Ramos (cell line): ENCODE data around the gene ERICH6.

Source experiments
- in situ Hi-C: fragments of 300-500 bp; cut with MboI; formaldehyde crosslinking; loops from one replicate; pipeline ENCODE4 v1.14.3; 2022; ENCODE audit warnings: low sequenced_read_pairs; ENCODE audit not compliant: unreplicated experiment

The ERICH6 gene

DNA sequence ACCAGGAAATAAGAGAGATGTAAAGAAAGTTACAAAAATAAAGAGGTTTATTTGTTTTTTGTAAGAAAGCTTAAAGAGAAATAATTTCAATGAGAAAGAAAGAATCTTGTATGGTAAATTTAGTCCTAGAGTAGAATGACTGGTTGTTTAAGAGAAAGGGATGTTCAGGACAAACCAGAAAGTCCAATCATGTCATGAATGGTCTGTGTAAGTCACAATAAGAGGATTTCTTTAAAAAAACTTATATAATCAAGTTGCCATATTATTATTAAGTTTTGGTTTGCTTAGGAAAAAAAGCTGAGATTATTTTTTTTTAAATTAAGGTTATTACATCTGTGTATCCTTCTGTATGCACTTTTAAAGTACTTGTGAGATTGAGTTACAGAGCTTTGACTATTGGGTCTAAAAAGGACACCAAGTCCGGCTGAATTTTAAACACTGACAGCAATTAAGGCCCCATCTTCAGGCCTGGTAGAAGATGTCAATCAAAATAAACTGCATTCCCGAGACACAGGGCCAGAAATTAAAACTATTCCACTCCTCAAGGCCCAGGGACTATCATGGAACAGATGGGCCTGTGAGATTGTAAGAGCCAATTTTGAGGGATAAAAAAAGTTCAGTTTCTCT is 12.2 kb downstream of the ERICH6 start:
- in situ Hi-C loops, result no loop called here

DNA sequence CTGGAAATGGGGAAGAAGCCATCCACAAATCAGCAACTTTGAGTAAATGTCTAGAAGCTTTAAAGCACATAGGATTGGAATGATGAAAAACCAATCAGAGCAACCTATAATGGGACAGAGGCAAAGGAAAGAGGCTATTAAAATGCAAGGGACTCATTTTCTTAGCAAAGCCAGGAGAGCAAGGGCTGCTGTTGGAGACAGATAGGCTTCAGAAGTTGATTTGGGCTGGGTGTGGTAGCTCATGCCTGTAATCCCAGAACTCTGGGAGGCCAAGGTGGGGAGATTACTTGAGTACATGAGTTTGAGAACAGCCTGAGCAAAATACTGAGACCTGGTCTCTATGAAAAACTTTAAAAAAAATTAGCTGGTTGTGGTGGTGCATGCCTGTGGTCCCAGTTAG is 16.1 kb downstream of the ERICH6 start:
- in situ Hi-C loops, result no loop called here

DNA sequence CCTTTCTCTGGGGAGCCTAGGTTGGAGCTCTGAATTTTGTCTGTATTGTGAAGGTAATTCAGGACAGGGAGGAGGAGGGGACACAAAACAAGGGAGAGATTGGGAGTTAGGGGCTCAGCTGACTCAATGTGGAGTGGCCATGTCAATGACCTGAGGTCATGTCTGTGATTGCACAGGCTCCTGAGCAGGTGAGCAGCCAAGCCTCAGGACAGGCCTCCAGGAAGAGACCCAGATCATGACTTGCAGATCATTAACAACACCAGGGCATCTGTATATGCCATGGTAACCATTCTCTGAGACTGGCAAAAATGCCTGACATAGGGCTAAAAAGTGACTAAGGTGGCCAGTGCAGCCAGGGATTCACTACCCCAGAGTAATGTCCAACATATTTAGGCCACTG is 20.9 kb downstream of the ERICH6 start:
- in situ Hi-C loops, result no loop called here

DNA sequence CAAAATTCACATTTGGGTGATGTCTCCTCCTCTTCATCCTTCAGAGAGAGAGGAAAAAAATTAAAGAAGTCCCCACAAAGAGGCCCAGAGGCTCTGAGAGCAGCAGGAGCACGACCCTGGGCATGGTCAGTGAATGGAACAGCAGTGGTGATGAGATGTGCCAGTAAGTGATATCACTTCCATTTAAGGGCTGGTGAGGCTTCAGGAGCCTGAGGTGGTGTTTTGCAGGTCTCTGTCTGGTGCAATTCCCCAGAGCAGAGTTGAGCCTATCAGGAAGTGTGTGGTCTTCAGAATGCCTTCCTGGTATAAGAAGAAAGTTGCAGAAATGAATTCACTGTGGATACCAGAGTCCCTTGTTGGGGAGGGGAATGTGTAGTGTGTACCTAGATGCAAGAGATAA is 21.4 kb downstream of the ERICH6 start:
- in situ Hi-C loops, result no loop called here

DNA sequence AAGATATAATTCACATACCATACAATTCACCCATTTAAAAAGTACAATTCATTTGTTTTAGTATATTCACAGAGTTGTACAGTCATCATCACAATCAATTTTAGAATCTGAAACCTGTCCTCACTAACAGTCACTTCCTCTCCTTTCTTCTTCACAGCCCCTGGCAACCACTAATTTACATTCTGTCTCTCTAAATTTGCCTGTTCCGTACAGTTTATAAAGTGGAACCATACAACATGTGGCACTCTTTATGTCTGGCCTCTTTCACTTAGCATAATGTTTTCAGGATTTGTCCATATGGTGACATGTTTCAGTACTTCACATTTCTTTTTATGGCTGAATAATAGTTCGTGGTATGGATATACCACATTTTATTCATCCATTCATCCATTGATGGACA is 22.7 kb downstream of the ERICH6 start:
- in situ Hi-C loops, result no loop called here

DNA sequence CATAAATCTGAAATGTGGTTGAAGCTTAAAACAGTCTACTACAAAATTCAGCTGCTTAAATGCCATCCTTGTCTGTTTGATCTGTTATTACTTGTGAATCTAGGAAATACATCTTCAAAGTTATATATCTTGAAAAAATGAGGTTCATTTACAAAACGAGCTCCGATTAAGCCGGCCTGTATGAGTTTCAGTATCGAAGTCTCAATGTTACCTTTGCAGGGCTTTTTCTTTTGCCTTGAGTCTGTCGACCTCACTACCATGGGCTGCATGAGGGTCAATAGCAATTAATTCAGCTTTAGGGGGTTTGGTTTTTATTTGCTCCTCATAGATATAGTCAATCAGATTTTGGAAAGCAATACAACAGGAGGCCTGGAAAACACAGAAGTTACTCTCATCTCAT is 23.2 kb downstream of the ERICH6 start:
- in situ Hi-C loops, result no loop called here

DNA sequence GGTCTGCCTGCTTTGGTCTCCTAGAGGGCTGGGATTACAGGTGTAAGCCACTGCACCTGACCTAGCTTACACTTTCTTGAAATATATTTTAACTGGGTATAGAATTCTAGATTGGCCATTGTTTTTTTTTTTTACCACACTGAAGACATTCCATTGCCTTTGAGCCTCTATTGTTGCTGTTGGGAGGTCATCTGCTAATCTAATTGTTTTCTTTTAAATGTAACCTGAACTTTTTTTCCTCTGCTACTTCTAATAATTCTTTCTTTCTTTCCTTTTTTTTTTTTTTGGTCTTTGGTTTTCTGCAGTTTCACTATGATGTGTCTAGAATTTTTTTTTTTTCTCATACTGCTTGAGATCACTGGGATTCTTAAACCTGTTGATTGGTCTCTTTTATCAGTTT is 28.1 kb downstream of the ERICH6 start:
- in situ Hi-C loops, result no loop called here

DNA sequence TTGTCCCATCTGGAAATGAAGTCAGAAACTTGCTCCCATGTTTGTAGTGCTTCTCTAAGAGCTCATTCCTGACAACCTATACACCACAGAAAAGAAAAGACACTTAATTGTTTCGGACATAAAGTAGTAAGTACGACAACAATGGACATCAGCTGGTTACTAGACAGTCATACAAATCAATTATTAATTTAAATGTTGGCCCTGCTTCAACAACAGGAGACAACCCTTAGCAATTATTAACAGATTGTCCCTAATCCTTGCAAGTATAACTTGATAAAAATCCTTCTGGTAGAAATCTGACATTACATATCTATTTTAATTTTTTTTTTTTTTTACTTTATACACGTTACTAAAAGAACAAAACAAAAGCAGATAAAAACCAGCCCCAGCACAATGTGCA is 29.8 kb downstream of the ERICH6 start:
- in situ Hi-C loops, result no loop called here

DNA sequence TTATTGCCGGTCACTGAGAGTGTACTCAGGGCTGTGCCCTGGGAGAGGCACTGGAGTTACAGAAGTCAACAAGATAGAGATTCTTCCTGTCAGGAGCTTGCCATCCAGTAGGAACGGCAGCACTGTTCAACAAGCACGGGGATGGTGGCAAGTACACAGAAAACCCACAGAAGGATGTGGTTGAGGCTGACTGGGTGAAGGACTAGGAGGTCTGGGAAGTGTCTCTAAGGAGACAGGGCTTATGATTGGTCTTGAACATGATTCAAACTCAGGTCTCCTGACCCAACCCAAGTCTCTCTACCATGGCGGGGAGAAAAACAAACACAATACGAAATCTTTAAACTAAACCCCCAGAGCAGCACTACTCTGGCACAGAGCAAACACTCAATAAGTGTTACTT is 37.6 kb downstream of the ERICH6 start:
- in situ Hi-C loops, result no loop called here

DNA sequence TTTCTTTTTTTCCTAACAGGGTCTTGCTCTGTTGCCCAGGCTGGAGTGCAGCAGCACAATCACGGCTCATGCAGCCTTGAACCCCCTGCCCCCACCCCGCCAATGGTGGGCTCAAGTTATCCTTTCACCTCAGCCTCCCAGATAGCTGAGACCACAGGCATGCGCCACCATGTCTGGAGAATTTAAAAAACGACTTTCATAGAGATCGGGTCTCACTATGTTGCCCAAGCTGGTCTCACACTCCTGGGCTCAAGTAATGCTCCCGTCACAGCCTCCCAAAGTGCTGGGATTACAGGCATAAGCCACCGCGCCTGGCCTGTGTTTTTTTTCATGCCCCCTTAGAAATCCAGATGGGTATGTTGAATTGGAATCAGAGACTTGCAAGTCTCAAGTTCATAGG is 40.3 kb downstream of the ERICH6 start:
- in situ Hi-C loops, result no loop called here

DNA sequence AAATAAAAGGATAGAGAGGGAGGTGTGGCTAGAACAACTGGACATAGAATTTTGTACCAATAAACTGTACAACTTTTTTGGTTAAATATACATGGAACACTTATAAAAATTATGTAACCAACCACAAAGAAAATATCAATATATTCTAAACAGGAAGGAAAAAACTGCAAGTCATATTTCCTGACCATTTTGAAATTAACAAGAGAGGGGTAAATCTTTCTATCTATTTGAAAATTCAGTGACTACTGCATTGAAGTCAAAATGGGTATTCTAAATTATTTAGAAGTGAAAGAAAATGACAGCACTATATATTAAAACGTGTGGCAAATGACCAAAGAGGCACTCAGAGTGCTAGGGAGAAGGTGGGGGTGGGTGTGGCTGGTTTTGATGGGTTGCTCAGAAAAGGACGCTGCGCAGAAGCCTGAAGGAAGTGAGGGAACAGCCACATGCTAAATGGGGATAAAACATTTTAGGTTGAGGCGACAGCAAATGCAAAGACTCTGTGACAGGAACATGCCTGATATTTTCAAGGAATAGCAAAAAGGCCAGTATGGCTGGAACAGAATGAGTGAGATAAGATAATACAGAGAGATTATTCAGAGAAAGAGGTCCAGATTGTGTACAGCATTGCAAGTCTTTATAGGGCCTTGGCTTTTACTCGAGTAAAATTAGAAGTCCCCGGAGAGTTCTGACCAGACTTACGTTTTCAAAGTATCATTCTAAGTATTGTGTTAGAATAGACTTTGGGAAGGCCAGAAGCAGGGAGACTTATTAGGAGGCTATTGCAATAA is 41.1 kb downstream of the ERICH6 start:
- in situ Hi-C loops, result no loop called here

DNA sequence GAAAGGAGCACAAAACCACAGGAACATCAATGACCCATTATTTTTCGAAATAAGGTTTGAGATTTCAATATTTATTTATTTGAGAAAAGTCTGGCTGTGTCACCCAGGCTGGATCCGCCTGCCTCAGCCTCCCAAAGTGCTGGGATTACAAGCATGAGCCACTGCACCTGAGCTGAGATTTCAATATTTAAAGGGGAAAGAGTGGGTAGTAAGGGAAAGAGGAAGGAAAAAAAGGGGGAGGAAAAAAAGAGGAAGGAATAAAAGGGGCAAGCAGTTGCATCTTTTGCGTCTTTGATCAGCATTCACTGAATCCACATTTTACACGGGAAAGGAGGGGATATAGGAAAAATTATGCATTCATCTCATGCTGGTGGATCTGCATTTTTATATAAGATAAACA is 47.4 kb downstream of the ERICH6 start:
- in situ Hi-C loops, result no loop called here

DNA sequence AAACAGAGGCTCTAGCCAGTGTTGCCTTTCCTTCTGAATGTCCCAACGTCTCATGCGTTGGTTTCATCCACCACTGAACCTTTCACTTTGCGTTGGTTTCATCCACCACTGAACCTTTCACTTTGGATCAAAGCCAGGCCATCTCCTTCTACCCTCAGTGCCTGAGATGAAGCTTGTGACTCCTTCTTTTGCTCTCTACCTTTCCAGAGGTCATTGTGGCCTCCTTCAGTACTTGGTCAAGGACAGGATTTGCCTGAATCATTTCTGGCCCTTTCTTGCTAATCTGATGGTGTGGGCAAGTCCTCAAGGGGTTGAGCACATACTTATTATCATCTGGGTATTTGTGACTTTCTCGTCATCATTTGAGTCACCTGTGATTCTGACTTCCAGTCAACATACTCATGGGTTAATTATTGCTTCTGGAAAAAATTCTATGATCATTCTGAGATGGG is 50.6 kb downstream of the ERICH6 start:
- in situ Hi-C loops, result no loop called here

DNA sequence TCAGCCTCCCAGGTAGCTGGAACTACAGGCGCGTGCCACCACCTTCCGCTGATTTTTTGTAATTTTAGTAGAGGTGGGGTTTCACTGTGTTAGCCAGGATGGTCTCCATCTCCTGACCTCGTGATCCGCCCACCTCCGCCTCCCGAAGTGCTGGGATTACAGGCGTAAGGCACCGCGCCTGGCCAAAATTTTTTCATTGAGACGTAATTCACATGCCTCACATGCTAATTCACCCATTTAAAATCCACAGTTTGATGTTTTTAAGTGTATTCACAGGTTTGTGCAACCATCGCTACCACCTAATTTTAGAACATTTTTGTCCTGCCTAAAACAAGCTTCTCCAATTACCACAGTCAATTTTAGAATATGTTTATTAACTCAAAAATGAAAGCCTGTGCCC is 63.5 kb downstream of the ERICH6 start:
- in situ Hi-C loops, result no loop called here

DNA sequence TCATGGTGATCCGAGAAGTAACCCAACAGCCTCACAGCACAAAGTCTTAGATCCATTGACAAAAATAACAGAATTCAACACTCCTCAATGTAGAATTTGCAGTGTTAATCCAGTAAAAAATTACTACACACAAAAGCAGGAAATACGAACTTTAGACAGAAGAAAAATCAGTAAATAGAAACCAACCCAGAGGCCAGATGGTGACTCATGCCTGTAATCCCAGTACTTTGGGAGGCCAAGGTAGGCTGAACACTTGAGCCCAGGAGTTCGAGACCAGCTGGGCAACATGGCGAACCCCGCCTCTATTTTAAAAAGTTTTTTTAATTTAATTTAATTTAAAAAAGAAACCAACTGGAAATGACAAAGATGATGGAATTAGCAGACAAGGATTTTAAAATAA is 64.5 kb downstream of the ERICH6 start:
- in situ Hi-C loops, result no loop called here

DNA sequence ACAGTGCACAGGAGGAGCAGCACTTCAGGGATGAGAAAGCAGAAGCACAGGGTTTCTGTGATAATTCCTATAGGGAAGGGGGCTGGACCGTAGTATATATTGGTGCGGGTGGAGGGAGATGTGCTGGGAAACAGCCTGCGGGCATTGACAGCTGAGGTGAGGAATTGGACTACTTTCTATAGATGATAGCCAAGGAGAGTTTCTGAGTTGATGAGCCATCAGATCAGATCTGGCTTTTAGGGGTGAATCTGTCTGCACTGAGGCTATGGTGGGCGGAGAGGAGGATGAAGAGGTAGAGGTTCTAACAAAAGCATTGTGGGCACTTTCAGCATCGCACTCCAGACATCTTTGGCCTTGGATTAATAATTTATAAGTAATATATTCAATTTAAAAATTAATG is 67.5 kb downstream of the ERICH6 start:
- in situ Hi-C loops, result no loop called here

DNA sequence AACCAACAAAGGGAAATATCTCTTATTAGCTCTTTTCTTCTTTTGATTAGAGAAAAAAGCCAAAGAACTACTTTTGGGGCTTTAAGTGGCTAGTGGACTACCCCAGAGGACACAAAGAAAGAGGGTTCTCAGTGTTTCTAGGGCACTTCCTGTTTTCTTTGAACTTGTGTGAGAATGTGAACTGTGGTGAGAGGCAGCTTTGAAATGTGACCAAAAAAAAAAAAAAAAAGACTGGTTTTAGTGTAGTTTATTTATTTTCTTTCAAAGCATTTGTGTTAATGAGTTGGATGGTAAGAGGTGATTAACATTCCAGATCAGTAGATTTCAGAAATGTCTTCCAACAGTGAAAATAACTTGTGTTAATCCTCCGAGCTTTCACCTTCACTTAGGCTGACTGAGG is 68.2 kb downstream of the ERICH6 start:
- in situ Hi-C loops, result no loop called here

DNA sequence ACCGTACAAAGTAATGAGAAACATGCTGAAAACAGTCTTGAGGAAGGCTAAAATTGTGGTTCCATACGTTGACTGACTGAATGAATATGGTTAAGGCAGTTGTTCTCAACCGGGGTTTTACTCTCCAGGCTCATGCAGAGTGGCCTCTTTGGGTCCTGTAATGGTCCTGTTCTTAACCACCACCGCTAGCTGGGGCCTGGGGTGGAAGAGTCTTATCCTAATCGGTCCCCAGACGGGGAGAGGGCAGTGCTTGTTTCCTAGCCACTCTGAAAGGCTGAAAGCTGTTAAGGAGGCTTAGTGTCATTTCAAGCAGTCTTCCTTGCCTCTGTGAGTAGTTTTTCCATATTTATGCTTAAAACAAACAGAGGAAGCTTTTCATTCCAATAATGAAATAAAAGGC is 68.6 kb downstream of the ERICH6 start:
- in situ Hi-C loops, result no loop called here

DNA sequence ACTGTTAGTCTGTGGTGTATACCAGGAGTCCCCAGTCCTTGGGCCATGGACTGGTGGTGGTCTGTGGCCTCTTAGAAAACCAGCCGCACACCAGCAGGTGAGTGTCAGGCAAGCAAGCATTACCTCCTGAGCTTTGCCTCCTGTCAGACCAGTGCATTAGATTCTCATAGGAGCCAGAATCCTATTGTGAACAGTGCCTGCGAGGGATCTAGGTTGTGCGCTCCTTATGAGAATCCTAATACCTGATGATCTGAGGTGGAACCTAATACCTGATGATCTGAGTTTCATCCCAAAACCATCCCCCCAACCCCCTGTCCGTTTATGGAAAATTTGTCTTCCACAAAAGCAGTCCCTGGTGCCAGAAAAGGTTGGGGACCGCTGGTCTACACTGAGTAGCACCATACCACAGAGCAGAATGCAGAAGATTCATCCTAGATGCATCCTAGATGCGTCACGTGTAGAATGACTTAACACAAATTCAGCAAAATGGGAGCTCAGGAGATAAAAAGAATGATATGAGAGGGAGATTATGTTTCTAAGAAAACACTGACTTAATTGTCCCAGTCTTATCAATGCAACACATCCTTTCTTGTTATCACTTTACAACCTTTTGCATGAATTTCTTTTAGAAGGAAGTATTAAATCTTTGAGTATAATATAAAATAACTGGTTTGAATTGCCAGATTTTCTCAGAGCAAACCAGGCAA is 72.1 kb downstream of the ERICH6 start:
- in situ Hi-C loops, result no loop called here

DNA sequence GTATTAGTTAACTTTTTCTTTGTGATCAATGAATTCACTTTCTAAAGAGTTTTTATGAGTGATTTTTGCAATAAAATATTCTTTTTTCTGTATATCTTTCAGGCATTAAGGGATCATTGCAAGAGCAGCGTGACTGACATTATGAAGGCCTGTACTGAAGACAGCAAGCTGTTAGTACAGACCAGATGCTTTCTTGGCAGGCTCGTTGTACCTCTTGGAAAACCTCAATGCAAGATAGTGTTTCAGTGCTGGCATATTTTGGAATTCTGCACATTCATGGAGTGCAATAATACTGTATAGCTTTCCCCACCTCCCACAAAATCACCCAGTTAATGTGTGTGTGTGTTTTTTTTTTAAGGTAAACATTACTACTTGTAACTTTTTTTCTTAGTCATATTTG is 76.2 kb downstream of the ERICH6 start:
- in situ Hi-C loops, result no loop called here

DNA sequence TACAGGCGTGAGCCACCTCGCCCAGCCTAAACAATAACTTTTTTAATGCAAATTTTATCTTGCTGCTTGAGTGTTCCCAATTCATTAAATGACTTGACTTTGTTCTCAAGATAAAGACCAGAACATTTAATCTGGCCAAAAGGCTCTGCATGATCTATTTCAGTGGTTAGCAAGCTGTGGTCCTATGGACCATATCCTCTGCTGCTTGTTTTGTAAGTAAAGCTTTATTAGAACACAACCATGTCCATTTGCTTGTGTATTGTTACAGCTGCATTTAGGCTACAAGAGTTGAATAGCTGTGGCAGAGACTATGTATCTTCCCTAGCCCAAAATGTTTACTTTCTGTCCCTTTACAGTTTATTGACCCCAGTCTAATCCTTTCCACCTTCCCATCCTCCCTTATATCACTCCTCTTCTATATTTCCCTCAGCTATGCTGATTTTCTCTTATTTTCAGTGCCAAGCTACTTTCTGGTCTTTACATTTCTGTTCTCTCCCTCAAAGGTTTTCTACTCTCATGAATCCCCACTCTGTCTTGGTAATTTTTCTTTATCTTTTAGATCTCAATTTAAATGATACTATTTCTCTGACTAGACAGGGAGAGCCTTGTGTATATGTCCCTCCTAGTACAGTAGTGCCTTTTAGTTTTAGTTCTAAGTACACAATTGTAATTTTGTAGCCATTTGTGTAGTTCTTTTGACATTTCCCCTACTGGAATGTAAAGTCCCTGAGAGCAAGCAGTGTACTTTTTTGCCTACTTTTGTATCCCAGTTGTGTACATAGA is 77.4 kb downstream of the ERICH6 start:
- in situ Hi-C loops, result no loop called here
